HG03439 (cell line): ENCODE results near the gene CD274.
"Not testable (repeated sequence)": the region's sequence is repeated elsewhere in the genome, so short reads cannot be mapped to it uniquely, and the experiment has no call there.

Experiments
- ATAC-seq: cut with Tn5 transposase; IDR thresholded peaks from one replicate; pipeline ENCODE4 v1.9.1; 2021; ENCODE audit warnings: mild to moderate bottlenecking, moderate library complexity; ENCODE audit not compliant: unreplicated experiment

Gene CD274

DNA sequence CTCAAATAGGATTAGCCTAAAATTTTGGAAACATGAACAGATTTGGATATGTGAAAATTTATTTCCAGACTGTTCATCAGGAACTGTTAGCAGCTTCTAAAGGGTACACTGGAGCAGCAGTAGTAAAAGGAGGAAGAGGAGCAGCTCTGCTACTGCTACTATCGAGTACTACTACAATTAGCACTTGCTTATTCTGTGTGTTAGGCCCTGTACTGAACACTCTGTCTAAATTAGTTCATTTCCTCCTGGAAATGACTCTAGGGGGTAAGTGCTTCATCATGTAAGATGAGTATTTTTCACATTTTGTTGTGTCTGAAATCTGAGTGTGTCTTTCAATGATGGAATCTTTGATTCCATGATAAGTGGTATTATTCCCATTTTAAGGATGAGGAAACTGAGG, 9.8 kb downstream of the CD274 start:
- no peak for ATAC-seq

DNA sequence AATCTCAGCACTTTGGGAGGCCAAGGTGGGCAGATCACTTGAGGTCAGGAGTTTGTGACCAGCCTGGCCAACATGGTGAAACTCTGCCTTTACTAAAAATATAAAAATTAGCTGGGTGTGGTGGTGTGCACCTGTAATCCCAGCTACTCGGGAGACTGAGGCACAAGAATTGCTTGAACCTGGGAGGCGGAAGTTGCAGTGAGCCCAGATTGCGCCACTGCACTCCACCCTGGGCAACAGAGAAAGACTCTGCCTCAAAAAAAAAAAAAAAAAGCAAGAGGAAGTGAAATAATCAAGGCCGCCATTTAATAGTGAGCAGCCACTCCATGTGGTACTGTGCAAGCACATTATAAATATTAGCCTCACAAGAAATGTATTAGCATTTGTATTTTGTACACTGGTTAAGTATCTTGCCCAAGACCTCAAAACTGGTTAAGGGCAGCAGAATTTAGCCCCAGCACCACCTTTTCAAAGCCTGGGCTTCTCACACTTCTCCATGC, 14.5 kb downstream of the CD274 start:
- ATAC-seq, result not testable (repeated sequence)

DNA sequence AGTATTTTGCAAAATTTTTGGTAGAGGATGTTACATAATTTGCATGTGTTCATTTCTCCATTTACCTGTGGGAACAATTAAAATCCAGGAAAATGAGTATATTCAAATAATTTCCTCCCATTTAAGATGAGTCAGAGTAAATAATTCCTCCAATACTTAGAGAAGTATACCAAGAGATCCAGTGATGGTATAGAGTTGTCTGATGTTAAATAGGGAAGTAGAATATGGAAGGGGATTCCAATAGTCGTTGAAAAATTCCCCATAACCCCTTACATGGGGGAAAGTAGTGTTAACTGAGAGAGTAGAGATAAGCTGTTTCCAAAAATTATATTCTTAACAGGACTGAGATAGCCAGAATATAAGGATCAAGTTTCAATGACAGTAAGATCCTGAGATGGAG, 15.7 kb downstream of the CD274 start:
- no peak for ATAC-seq

DNA sequence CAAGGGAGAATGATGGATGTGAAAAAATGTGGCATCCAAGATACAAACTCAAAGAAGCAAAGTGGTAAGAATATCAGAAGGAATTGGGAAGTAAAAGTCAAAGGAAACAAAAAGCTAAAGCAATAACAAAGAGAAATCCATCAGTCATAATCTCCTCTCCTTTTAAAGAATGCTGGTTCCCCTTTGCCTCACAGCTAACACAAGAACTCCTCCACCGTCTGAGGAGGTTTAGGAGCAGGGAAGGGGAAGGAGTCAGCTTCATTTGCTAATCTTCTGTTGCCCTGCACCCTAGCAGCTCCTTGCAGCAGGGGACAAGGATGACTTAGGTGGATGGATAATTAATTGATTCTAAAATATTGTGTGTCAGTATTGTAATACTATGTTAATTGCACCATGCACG, 16.4 kb downstream of the CD274 start:
- no peak for ATAC-seq

DNA sequence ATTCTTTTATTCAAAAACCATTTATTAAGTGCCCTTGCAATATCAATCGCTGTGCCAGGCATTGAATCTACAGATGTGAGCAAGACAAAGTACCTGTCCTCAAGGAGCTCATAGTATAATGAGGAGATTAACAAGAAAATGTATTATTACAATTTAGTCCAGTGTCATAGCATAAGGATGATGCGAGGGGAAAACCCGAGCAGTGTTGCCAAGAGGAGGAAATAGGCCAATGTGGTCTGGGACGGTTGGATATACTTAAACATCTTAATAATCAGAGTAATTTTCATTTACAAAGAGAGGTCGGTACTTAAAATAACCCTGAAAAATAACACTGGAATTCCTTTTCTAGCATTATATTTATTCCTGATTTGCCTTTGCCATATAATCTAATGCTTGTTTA, 18.5 kb downstream of the CD274 start:
- ATAC-seq, result no peak

DNA sequence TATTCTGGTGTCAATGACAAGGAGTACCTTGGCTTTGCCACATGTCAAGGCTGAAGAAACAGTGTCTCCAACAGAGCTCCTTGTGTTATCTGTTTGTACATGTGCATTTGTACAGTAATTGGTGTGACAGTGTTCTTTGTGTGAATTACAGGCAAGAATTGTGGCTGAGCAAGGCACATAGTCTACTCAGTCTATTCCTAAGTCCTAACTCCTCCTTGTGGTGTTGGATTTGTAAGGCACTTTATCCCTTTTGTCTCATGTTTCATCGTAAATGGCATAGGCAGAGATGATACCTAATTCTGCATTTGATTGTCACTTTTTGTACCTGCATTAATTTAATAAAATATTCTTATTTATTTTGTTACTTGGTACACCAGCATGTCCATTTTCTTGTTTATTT, 19.8 kb downstream of the CD274 start:
- no peak for ATAC-seq

DNA sequence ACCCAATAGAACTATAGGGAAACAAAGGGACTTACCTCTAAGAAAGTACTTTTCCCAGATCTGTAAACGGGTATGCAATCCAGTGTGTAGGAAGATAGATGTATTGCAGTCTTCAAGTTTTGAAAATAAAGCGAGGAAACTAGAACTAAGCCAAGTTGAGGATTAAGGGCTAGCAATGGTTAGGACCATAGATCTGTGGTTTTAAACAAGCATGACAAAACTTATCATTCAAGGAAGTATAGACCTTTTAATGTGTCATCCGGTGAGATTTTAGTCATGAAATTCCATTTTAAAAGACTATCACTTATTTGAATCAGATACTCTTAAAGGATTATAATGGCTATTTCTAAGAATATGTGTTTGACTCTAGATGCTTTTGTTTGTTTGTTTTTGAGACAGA, 20.5 kb downstream of the CD274 start:
- no peak for ATAC-seq

DNA sequence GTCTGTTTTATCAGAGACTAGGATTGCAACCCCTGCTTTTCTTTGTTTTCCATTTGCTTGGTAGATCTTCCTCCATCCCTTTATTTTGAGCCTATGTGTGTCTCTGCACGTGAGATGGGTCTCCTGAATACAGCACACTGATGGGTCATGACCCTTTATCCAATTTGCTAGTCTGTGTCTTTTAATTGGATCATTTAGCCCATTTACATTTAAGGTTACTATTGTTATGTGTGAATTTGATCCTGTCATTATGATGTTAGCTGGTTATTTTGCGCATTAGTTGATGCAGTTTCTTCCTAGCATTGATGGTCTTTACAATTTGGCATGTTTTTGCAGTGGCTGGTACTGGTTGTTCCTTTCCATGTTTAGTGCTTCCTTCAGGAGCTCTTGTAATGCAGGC, 25.3 kb downstream of the CD274 start:
- not testable (repeated sequence) for ATAC-seq

DNA sequence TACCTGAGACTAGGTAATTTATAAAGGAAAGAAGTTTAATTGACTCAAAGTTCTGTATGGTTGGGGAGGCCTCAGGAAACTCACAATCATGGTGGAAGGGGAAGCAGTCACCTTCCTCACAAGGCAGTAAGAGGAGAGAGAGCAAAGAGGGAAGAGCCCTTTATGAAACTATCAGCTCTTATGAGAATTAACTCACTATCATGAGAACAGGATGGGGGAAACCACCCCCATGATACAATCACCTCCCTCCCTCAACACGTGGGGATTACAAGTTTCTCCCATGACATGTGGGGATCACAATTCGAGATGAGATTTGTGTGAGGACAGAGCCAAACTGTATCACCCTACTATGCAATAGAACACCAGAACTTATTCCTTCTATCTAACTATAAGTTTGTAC, 27.9 kb downstream of the CD274 start:
- no peak for ATAC-seq

DNA sequence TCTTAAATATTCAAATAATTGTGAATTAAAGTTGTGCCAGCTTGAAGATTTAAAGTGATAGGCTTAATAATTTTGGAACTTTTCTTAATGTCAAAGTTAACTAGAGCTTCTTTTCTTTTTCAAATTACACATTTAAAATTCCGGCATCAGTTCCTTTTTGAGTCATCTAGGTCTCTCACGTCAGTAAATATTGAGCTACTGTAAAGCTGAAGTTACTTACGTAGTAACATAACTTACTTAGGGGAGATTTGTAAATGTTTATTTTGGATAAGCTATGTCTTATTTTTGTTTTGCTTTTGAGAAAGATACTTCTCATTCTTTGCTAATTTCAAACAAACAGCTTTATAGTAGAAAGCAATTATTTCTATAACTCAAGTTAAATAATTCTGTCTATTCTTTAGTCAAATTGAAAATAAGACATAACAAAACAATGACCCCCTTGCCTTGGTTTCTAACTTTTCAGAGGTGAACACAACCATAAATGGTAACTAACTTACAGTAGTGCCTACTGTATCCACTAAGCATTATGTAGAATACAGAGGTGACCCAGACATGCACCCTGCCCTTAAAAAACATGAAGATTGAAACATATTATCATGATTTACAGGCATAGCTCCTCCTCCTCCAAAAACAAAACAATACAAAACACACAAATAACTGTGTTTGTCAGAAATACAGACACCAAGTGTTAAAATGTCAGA, 29.8 kb downstream of the CD274 start:
- no peak for ATAC-seq

DNA sequence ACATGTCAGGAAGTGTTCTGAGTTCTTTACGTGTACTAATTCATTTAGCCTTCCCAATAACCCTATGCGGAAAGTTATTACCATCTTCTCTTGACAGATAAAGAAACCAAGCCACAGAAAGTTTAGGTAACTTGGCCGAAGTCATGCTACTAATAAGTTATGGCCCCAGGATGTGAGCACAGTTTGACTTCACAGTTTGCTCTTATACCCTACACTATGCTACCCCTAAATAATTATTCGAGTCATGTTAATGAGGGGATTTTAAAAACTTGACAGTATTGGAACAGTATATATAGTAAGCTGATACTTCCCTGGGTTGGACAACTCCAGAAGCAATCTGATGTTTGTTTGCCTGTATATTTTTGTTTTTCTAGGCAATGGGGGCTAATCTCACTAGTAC, 30.6 kb downstream of the CD274 start:
- ATAC-seq, result no peak

DNA sequence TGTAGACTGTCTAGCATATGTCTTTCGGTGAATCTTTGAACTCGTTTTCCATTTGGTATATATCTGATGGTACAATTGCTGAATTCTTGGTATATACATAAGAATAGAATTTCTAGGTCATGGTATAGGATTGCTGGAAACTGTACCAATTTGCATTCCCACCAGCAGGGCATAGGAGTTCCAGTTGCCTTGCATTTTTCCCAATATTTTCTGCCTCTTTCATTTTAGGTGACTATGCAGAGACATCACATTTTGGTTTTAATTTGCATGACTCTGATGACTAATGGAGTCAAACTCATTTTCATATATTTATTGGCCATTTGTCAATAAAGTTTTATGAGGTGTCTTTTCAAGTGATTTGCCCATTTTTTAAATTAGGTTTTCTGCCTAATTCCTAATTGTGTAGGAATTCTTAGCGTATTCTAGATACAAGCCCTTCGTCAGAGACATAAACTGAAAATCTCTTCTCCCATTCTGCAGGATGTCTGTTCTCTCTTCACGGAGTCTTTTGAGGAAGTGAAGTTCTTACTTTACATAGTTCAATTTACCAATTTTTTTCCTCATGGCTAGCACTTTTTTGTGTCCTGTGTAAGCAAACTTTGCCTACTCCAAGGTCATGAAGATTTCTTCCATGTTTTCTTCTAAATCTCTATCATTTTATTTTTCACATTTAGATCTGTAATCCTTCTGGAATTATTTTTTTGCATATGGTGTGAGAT, 31.1 kb downstream of the CD274 start:
- ATAC-seq, result no peak

DNA sequence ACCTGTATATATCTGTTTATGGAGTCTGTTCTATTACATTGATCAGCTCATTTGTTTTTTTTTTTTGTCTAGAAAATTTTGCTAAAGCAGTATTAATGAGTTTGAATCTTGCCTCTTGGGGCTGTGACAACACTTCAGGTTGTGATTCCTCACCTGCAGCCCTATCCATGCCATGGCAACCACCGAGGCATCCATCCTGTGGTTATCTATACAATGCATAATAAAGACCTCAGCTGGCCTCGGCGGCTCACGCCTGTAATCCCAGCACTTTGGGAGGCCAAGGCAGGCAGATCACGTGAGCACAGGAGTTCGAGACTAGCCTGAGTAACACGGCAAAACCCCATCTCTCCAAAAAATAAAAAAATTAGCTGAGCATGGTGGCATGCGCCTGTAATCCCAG, 31.9 kb downstream of the CD274 start:
- ATAC-seq, result no peak

DNA sequence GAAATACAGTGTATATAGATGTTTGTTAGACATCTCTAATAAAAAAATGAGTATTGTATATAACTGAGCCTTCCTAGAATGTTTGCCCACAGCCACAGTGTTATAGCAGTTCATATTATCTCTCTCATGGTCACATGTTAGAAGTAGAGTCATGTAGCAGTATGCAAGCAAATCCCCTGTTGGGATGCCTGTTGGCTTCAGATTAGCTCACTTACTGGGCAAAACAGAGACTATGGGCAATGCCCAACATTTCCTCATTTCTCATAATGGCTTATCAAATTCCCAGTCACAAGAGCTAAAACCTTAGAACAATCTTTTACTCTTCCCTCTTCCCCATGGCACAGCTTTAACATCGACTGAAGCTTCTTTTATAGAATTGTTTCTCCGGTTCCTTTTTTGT, 33.0 kb downstream of the CD274 start:
- no peak for ATAC-seq

DNA sequence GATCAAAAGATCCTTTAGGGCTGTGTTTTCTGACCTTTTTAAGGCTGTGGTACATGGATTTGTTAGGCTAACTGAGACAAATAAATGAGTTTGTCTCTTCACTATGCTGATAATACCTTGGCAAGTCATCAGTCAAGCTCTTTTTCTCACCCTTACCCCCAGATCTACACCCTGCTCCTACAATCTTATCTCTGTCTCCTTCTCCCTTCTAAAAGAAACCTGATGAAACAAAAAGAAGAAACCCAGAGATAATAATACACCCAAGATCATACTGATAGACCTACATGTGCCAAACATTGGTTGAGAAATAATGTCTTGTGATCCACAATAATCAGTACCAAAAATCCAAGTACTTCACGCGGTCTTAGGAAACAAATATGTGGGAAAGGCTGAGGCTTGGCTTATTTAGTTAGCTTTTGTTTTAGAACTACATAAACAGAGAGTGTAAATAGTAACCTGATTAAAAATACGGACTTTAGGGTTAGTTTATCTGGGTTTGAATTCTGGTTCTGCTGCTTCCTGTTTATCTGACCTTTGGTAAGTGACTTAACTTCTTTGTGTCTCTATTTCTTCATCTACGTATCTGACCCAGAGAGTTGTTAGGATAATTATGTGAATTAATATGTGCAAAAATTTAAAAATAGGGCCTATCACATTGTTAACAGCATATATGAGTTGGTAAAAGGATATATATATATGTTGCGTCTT, 35.2 kb downstream of the CD274 start:
- ATAC-seq, result no peak

DNA sequence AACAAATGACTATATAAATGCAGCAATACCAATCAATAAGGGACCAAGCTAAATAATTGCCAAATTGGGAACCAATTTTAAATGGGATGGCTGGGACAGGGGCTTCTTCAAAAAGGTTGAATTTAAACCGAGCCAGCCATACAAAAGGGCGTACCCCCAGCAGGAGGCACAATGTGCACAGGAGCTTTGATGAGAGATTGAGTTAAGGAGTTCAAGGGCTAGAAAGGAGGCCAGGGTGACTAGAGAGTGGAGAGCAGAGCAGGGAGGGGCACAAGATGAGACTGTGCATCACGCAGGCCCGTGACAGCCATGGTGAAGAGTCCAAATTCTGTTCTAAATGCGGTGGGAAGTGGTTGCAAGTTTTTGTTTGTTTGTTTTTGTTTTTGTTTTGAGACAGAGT, 36.6 kb downstream of the CD274 start:
- no peak for ATAC-seq

DNA sequence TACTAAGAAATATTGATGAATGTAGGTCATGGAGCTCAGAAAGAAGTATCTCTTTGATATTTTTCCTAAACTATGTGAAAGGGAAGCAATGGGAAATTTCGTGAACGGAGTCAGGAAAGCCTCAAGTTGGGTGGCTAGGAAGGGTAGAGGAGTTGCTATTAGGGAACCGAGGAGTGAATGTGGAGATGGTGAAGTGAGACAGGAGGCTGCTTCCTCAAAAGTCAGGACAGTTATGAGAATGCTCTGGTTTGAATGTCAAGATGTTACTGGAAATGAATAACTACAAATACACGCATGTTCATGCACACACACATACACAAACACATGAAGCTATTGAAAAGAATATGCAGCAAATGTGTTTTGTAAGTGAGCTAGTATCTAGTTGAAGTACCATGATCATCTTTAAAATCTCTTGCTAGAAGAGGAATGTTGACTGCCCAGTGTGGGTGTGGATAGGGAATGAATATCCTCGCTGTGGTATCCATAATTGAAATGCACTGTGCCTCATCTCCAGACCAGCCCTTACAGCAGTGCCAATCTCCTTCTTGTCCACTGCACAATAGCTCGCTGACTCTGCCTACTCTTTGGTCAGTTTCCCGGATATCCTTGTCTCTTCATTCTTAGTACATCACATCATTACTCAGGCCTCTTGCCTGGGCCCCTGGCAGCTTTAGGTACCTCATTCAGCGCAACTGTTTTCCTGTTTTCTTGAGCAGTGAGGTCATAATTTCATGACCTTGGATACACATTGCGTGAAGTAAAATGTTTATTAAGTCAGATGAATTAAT, 38.1 kb downstream of the CD274 start:
- ATAC-seq, result no peak

DNA sequence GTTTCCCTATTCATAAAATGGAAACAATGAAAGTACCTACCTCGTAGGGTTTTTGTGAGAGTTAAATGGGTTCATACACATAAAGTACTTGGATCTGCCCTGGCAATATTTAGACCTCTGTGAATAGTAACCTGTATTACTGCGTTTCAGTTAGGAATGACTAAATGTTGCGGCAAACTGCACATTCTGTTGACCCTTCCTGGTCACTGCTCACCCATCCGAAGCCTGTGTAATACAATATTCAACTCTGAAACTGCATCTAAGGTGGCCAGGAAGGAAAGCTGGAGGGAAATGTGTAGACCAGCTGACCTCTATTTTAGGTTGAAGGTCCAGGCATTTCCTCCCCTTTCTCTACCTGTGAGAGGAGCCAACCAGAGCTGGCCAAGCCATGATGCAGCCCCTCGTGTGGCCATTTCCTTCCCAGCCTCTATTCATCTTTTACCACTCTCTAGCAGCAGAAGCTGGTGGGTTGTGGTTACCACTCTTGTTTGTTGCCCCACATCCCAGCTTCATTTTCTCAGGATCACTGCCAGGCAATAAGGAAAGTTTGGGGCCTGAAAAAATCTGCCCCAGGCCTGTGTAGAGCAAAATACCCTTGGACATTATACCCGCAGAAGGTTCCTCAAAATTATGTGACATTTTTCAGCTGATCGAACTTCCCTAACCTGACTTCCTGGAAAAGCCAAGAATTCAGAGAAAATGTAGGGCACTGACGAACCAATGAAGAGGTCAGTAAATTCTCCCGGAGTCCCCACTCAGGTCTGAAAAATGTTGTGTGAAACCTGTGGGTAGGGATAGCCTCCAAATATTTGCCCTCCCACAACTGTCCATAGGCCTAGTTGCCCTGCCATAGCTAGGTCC, 39.5 kb downstream of the CD274 start:
- ATAC-seq, result no peak

DNA sequence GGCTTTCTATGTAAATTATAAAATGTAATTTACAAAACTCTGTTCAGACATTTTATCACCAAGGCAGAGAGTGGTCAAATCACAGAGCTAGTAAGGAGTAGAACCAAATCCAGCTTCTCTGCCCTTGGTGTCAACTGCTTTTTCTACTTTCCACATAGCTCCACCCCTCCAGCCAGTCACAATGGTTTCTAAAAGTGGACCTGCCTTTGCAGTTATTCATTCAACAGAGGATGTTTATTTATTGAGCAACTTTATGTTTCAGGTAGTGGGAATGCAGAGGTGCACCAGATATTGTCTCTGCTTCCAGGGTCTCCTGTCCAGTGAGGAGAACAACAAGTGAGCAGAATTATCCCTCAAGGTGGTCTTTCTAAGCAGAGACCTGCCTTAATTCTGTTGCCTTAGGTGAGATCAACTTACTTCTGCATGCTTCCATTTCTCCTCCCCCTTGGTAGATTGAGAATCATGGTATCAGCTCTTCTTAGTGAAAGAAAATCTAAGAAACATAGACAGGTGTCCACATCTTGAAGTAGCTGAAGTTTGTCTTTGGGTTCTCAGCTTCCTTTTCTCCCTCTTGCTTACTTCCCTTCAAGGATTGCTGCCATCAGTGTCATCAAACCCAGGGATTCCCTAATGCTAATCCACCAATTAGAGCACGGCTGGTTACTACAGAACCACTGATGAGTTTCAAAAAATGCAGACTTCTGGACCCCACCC, 42.8 kb downstream of the CD274 start:
- ATAC-seq, result no peak
